ENCODE results near the gene ANO3. TPM values are rescaled to one million over a fixed set of nuclear protein-coding genes. Genes with fewer than 3 reads are reported as not detected.

The ANO3 gene
- total RNA-seq, 6 experiments from 2014 or later = 0.02 to 0.10 (median 0.05) TPM; not detected in 1

DNA sequence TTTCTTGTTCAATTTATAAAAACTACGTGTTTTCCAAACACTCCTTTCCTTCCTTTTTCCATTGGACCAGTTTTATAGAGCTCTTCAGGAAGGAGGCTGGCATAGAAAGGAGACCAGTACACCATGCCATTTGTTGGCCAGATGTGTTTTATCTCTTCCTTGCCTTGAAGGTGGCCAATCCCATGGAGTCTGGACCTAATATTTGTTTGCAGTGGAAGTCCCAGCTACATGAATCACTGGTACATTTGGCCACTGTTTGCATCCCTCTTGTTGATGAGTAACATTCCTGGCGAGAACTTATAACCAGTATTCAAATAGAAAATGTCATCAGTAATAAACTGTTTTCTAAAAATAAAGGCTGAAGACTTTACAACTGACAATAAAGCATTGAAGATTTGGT lies 110.2 kb downstream of the ANO3 start:
- H3K27me3 Mint-ChIP-seq (ENCODE audit: insufficient read depth) = peaks cover 2% of the 10 kb centered on the region; the same call in 1 of the 2 replicates
- H3K36me3 Mint-ChIP-seq (ENCODE audit: low read depth) = no peaks in the 10 kb centered on the region
- H3K27ac Mint-ChIP-seq = no peak overlapping the region
- TF ChIP-seq, protein P1, sequence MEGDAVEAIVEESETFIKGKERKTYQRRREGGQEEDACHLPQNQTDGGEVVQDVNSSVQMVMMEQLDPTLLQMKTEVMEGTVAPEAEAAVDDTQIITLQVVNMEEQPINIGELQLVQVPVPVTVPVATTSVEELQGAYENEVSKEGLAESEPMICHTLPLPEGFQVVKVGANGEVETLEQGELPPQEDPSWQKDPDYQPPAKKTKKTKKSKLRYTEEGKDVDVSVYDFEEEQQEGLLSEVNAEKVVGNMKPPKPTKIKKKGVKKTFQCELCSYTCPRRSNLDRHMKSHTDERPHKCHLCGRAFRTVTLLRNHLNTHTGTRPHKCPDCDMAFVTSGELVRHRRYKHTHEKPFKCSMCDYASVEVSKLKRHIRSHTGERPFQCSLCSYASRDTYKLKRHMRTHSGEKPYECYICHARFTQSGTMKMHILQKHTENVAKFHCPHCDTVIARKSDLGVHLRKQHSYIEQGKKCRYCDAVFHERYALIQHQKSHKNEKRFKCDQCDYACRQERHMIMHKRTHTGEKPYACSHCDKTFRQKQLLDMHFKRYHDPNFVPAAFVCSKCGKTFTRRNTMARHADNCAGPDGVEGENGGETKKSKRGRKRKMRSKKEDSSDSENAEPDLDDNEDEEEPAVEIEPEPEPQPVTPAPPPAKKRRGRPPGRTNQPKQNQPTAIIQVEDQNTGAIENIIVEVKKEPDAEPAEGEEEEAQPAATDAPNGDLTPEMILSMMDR (IDR thresholded peaks at IDR 0.05) = no peak
- no peaks in the 10 kb centered on the region for H3K4me1 Mint-ChIP-seq (ENCODE audit: low read depth)
- H3K4me3 Mint-ChIP-seq = no peak overlapping the region
- peak; percentile 11 for DNase-seq
- H3K9me3 Mint-ChIP-seq = peaks cover 4% of the 10 kb centered on the region; the same call in 1 of the 2 replicates

DNA sequence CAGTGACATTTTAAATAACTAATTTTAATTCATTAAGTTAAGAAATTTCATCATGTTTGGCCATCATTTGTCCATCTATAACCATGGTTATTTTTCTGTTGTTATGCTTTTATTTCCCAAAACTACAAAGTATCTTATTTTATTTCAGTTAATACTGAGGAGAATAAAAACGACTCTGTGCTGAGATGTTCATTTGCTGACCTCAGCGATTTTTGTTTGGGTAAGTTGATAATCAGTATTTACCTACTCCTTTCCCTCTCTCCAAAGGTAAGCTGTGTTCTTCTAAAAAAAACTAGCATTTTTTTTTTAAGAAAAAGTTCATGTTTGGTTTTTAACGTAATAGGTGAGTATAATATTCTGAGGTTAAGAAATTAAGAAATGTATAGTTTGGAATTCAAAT lies 111.7 kb downstream of the ANO3 start:
- Mint-ChIP-seq H3K27ac (no peak overlapping the region), H3K9me3 (no peaks in the 10 kb centered on the region; the same call in 1 of the 2 replicates), H3K4me1 (ENCODE audit: low read depth) (no peaks in the 10 kb centered on the region), H3K27me3 (ENCODE audit: insufficient read depth) (peaks cover 2% of the 10 kb centered on the region; the same call in 1 of the 2 replicates), H3K36me3 (ENCODE audit: low read depth) (no peaks in the 10 kb centered on the region), H3K4me3 (no peak overlapping the region)
- no peak for DNase-seq
- TF ChIP-seq, protein P1 (IDR thresholded peaks at IDR 0.05) = no peak

DNA sequence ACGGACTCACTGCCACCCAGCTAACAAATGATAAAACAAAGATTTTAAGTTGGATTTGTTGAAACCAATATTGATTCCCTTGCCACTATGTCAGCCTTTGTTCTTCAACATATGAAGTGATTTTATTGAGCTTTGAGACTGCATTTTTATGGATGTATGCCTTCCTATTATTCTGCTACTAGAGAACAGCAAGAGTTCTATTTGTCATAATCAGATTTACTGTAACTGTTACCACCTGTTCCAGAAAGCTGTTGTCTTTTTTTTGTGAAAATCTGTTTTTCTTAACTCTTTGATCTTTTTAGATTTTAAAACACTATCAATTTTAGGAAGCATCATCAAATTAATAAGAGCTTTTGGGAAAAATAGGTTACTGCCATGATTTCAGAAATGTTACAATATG lies 125.7 kb downstream of the ANO3 start:
- H3K27ac Mint-ChIP-seq = no peak overlapping the region
- no peaks in the 10 kb centered on the region for H3K36me3 Mint-ChIP-seq (ENCODE audit: low read depth)
- no peaks in the 10 kb centered on the region for H3K27me3 Mint-ChIP-seq (ENCODE audit: insufficient read depth)
- DNase-seq = no peak
- H3K4me3 Mint-ChIP-seq = no peak overlapping the region
- H3K4me1 Mint-ChIP-seq (ENCODE audit: low read depth) = no peaks in the 10 kb centered on the region
- TF ChIP-seq, protein P1 (IDR thresholded peaks at IDR 0.05) = no peak
- H3K9me3 Mint-ChIP-seq = peaks cover 6% of the 10 kb centered on the region

DNA sequence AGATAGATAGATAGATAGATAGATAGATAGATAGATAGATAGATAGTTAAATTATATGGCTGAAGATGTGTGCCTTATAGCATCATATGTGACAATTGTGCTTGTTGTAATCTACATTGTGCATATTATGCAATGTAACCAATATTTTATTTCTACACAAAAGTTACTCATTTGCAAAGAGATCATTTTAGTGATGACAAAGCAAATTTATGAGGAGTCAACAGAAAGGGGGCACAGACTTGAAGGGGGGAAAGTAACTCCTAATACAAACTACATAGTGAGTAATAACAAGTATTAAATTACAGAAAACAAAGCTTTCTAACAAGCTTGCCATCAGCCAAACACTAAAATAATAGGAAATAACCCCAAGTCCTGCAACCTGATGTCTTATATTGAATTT lies 133.3 kb downstream of the ANO3 start:
- TF ChIP-seq, protein P1 (IDR thresholded peaks at IDR 0.05) = no peak
- no peaks in the 10 kb centered on the region for H3K36me3 Mint-ChIP-seq (ENCODE audit: low read depth)

DNA sequence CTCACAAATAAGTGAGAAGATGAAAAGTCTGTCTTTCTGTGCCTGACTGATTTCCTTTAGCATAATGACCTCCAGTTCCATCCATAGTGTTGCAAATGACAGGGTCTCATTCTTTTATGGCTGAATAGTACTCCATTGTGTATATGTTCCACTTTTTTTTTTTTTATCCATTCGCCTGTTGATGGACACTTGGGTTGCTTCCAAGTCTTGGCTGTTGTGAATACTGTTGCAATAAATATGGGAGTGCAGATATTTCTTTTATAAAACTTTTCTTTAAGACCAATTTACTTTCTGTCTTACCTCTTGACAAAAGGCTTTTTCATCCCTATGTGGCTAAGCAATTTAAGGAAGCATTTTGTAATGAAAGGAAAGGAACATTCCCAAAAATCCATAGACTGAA lies 135.6 kb downstream of the ANO3 start:
- Mint-ChIP-seq H3K27ac (no peak overlapping the region), H3K4me1 (ENCODE audit: low read depth) (no peaks in the 10 kb centered on the region), H3K36me3 (ENCODE audit: low read depth) (no peaks in the 10 kb centered on the region), H3K27me3 (ENCODE audit: insufficient read depth) (no peaks in the 10 kb centered on the region; the same call in 1 of the 2 replicates), H3K9me3 (no peaks in the 10 kb centered on the region), H3K4me3 (no peak overlapping the region)
- DNase-seq = no peak
- TF ChIP-seq, protein P1 (IDR thresholded peaks at IDR 0.05) = no peak

More for the DNA sequence above, 133.3 kb downstream of the ANO3 start:
- H3K4me3 Mint-ChIP-seq = no peak overlapping the region
- no peak for DNase-seq
- H3K27me3 Mint-ChIP-seq (ENCODE audit: insufficient read depth) = no peaks in the 10 kb centered on the region
- H3K9me3 Mint-ChIP-seq = no peaks in the 10 kb centered on the region
- H3K4me1 Mint-ChIP-seq (ENCODE audit: low read depth) = no peaks in the 10 kb centered on the region
- no peak overlapping the region for H3K27ac Mint-ChIP-seq

DNA sequence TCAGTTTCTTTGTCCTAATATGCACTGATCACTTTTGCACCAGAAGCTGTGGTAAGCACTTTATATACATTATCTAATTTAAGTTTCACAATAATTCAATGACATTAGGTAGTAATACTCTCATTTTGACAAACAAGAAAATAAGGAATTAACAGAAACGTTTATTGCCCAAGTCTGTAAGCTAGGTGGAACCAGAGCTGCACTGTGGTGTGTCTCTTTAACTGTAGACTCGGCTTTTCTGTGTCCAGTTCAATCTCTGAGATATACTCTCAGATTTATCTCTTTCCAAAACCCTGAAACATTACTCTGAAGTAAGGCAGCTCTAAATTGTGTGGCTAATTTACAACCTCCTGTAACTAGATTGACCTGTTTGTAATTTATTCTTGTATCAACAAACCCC lies 139.1 kb downstream of the ANO3 start:
- Mint-ChIP-seq H3K36me3 (ENCODE audit: low read depth) (no peaks in the 10 kb centered on the region), H3K27me3 (ENCODE audit: insufficient read depth) (no peaks in the 10 kb centered on the region; the same call in 1 of the 2 replicates), H3K9me3 (no peaks in the 10 kb centered on the region), H3K4me1 (ENCODE audit: low read depth) (no peaks in the 10 kb centered on the region), H3K4me3 (no peak overlapping the region), H3K27ac (no peak overlapping the region)
- TF ChIP-seq, protein P1 (IDR thresholded peaks at IDR 0.05) = no peak
- no peak for DNase-seq

Measured in HFFc6 (cell line).